ENCODE measurements around the gene SPOCK3. TPM values are rescaled to one million over a fixed set of nuclear protein-coding genes. Genes with fewer than 3 reads are reported as not detected.

SPOCK3 gene
- total and polyA plus RNA-seq, 2 donors (not counting 3 experiments of a cell fraction or from before 2014, with no cell fraction given), result 0.10 TPM; not detected in 1

GRCh38 chr4:167177925-167178324, 56.4 kb downstream of the SPOCK3 start:
- no peaks in the 10 kb centered on the region for H3K27me3 ChIP-seq (ENCODE audit: control insufficient read depth in 2 of 2, insufficient read depth in 2 of 2, low read length in 2 of 2)
- no peaks in the 10 kb centered on the region for H3K36me3 ChIP-seq (ENCODE audit: control insufficient read depth in 2 of 2, extremely low read depth in 1 of 2, insufficient read depth in 2 of 2, low read length in 2 of 2)
- DNase-seq (ENCODE audit: low read depth, low spot score) (no peak), FAIRE-seq (no peak)
- ChIA-PET CTCF (no interaction called here), POLR2A (no interaction called here)
- H3K9me3 ChIP-seq (replicated peaks; ENCODE audit: control insufficient read depth, insufficient read depth, low read length), result no peaks in the 10 kb centered on the region
- no peaks in the 10 kb centered on the region for H3K4me1 ChIP-seq (ENCODE audit: control insufficient read depth, extremely low read depth, insufficient read depth, low read length)
- no TSS peak for BruUV-seq (replicated peaks)
- H4K20me1 ChIP-seq (replicated peaks; ENCODE audit: control insufficient read depth, extremely low read depth, insufficient read depth, low read length), result no peaks in the 10 kb centered on the region
- intact Hi-C loops (cut with micrococcal nuclease), result no loop called here
- no peak overlapping the region for H3K27ac ChIP-seq (ENCODE audit: insufficient read depth, low read depth, low read length)
- no peak overlapping the region for H3K9ac ChIP-seq (replicated peaks; ENCODE audit: extremely low read depth, insufficient read depth, low read length)
- TF ChIP-seq POLR2A (IDR thresholded peaks at IDR 0.05; ENCODE audit: low read depth, low read length) (no peak), JUN (IDR thresholded peaks at IDR 0.05; ENCODE audit: borderline replicate concordance, insufficient read depth, insufficient read length, low read depth) (no peak), CTCF (IDR thresholded peaks at IDR 0.05; ENCODE audit: extremely low read depth in 1 of 2, insufficient read depth in 1 of 2, low read depth in 1 of 2, low read length in 2 of 2) (no peak), GATA2 (IDR thresholded peaks at IDR 0.05; ENCODE audit: insufficient read depth, insufficient read length, low read depth, low read length) (no peak), POLR2AphosphoS5 (IDR thresholded peaks at IDR 0.05; ENCODE audit: insufficient read depth, low read depth, low read length) (no peak), MYC (IDR thresholded peaks at IDR 0.05; ENCODE audit: low read depth, low read length) (no peak), EZH2 (IDR thresholded peaks at IDR 0.05; ENCODE audit: borderline replicate concordance, low read depth, low read length, severe bottlenecking) (no peak)
- no peak overlapping the region for H2AFZ ChIP-seq (ENCODE audit: low read depth, low read length)
- H3K4me2 ChIP-seq (ENCODE audit: insufficient read depth, low read length), result no peak overlapping the region
- H3K4me3 ChIP-seq (replicated peaks in 1 of 3; ENCODE audit: insufficient read depth in 1 of 3, low read depth in 1 of 3, low read length in 3 of 3), result no peak overlapping the region
- no peaks in the 10 kb centered on the region for H3K9me1 ChIP-seq (replicated peaks; ENCODE audit: control insufficient read depth, extremely low read depth, insufficient read depth, low read length)
- dilution Hi-C loops (cut with MboI; ENCODE audit: extremely low pct_ligation_motif_present, low sequenced_read_pairs), result no loop called here
- no peaks in the 10 kb centered on the region for H3K79me2 ChIP-seq (ENCODE audit: control insufficient read depth, insufficient read depth, low read length)
